GM15510 (cell line): ENCODE results near the gene MED27.

Experiments
- POLR2A ChIP-seq: IDR thresholded peaks from 3 replicates; pipeline ENCODE4 v1.6.1; 2011; ENCODE audit warnings: borderline replicate concordance; ENCODE audit not compliant: insufficient read length; ENCODE audit errors: extremely low read depth

MED27 gene

GRCh38 chr9:131887680-131888079 lies 192.0 kb downstream of the MED27 start:
- TF ChIP-seq POLR2A = no peak

- no peak for TF ChIP-seq POLR2A
Measured at GRCh38 chr9:131886826-131887225, 192.8 kb downstream of the MED27 start.

GRCh38 chr9:131885144-131885609 lies 194.5 kb downstream of the MED27 start:
- TF ChIP-seq POLR2A = no peak

DNA sequence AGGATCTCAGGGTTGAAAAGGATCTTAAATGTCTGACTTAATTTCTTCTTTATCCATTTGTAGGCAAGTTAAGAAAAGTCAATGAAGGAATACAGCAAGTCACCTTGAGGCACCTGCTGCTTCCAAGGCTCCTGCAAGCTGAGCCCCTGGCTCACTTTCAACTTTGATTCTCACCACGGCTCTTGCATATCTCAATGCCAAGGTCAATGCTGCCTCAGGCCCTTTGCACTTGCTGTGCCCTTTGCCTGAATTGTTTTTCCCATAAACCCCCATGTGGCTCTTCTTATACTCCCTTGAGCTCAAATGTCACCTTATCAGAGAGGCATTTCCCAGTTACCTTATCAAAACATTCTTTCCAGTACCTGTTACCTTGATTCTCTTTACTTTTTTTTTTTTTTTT lies 195.4 kb downstream of the MED27 start:
- TF ChIP-seq POLR2A = no peak

DNA sequence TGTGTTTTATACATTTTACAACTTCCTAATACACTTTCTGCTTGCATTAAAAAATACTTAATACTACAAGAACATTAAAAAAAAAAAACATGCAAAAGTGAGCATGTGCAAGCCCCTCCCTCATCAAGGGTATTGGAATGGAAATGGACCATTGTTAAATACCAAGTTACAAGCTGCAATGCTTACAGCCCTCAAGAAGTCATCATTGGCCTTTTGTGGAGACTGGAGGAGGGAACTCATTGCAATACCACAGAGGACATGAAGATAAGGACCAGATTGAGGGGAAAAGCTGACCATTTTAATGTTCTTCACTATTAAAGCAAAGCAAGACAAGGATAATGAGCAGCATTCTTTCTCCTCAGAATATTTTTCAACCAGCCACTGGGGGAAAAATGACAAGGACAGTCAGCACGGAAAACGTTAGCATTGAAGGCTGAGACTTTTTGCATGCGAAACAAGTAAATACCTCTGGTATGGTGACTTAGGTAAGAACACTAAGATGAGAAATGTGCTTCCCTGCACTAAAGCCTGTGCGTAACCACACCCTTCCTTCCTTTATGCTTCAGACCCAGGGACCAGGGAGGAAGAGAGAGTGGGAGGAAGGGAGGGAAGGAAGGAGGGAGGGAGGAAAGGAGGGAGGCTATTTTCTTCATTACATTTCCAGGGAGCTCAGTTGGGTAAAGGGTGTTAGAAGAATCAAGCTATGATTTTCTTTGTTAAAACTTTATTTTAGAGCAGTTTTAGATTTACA lies 198.7 kb downstream of the MED27 start:
- no peak for TF ChIP-seq POLR2A

DNA sequence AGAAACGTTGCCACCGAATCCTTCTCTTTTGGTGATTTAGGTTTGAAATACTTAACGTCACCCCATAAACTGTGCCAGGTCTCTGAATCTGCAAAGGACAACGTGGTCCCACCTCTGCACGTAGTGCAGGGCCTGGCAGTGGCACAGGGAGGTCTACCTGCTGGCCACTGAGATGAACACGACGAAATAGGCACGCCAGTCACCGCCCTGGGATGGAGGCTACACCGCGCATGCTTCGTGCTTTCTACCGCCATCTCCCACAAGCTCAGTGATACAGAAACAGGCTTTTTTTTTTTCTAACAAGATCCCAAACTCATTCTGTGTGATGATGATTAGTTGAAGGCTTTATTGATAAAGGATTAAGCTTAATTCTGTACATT lies 199.8 kb downstream of the MED27 start:
- no peak for TF ChIP-seq POLR2A

DNA sequence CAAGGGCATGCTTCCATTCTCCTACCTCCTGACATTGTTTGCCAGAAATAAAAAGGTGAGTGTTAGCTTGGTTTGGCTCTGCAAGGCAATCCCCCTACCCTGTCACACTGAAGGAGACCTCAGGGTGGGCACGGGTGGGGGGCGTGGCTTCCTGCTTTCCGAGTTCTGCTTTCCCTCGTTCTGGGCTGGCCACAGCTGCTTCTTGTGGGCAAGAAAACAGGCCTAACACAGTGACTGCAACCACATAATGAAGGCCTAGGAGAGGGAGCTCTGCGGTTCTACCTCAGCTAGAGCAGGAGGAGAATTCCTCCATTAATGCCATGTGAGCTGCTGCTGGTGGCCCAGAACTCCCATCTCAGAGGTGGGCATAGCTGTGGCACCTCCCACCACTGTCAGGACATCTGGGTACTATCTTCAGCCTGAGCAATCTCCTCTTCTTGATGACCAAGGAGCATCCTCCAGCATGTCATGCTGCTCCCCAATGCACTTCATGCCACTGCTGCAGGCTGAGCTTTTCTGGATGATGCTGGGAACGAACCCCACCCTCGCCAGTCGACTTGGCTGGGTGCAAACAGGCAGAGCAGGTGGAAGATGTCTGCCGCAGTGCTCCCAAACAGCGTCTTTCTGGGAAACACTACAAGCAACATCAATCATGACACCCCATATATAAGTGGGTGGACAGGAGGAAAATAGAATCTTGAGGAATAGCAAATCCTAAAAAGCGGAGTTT lies 200.3 kb downstream of the MED27 start:
- no peak for TF ChIP-seq POLR2A

- TF ChIP-seq POLR2A = no peak
Measured at GRCh38 chr9:131876486-131876885, 203.2 kb downstream of the MED27 start.

DNA sequence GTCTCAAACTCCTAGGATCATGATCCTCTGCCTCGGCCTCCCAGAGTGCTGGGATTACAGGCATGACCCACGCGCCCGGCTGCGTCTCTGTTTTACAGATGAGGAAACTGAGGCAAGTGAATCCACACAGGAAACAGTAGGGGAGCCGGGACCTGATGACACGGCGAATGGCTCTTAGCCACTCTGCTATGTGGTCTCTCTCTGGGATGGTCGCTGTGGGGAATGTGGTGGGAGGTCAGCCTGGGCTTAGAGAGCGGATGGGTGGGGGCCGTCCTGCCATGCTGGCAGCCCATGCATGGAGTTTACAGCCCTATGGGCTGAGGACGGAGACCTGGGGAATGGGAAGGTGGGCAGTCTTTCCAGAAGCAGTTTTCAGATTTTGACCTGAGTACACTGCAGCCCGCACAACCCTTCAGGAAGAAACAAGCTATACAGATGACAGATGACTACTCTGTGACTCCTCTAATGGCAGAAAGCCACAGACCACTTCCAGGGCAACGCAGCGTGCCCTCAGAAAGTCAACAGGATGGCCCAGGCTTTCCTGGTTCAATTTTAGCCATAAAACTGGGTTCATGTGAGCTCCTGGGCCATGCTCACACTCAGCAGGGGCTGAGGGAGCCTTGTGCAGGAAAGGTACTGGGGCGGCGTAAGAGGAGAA lies 203.7 kb downstream of the MED27 start:
- TF ChIP-seq POLR2A = no peak

GRCh38 chr9:131874916-131875670 lies 204.6 kb downstream of the MED27 start:
- TF ChIP-seq POLR2A = no peak

GRCh38 chr9:131874447-131874846 lies 205.2 kb downstream of the MED27 start:
- TF ChIP-seq POLR2A = no peak

DNA sequence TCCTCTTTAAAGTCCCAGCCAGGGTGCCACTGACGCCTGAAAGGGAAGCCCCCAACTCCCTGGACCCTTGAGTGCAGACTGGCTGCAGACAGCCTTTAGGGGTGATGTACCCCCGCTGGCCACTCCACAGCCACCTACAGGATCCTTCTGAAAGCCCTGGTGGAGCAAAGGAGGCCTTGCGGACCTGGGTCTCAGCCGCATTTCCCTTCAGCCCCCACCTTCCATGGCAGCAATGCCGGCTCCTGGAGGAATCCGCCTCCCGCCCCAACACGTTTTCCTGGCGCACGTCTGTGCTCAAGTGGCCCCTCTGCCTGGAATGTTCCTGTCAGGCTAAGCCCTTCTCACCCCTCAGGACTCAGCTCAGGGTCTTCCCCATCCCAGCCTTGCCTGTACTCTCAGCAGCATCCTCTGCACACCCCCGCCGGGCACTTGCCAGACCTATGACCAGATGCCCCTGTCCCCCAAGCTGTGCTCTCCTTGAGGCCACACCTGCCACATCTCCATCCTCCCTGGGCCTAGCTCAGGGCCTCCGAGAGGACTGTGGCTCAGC lies 205.7 kb downstream of the MED27 start:
- no peak for TF ChIP-seq POLR2A

- no peak for TF ChIP-seq POLR2A
Measured at GRCh38 chr9:131873335-131873734, 206.3 kb downstream of the MED27 start.

DNA sequence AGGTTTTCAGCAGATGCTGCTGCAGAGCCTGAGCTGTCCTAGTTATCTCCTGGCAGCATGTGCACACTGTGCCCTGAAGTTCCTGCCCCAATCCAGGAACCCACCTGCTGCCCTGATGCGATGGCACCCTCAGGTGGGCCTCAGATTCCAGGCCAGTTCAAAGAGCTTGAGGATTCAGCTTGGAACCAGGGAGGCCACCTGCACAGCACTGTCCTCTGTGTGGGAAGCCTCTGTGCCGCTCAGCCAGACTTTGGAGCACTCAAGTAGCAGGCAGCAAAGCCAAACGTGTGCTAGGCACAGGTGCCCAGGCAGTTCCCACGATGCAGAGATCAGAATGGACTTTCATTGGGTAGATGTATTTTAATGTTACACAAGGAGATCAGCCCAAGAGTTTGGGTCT lies 207.0 kb downstream of the MED27 start:
- no peak for TF ChIP-seq POLR2A
